Body of pancreas (tissue), 4 donors: Measurements from ENCODE around the gene IFNL3. TPM values are rescaled to one million over a fixed set of nuclear protein-coding genes. Genes with fewer than 3 reads are reported as not detected.
"Not testable (repeated sequence)": the region's sequence is repeated elsewhere in the genome, so short reads cannot be mapped to it uniquely, and the experiment has no call there.

Experiments used
- ATAC-seq: fragments of 150-250 bp; one replicate; pipeline ENCODE4 v1.9.1; 2016
- DNase-seq, 4 donors: peaks; one replicate each; pipeline ENCODE4 v3.0.0-alpha.2; 2019
- H3K27ac ChIP-seq, 4 donors: fragments of 200-600 bp; sonication (generic); 1 replicate in 3 of 4; 2 replicates in 1 of 4; pipeline versions ENCODE4 v1.5.1 to v1.6.1; 2016 to 2019; ENCODE audit warnings: mild to moderate bottlenecking in 1 of 4, mixed read lengths in 1 of 4, moderate library complexity in 1 of 4
- H3K27me3 ChIP-seq, 2 donors: fragments of 200-600 bp; sonication (generic); one replicate each; pipeline ENCODE4 v1.6.0; 2016; ENCODE audit warnings: mild to moderate bottlenecking in 1 of 2
- H3K36me3 ChIP-seq, 2 donors: fragments of 200-600 bp; sonication (generic); replicated peaks in 1 of 2; 2 replicates each; pipeline ENCODE4 v1.5.1; 2016; ENCODE audit warnings: low read depth in 2 of 2; ENCODE audit not compliant: insufficient read depth in 1 of 2
- H3K4me1 ChIP-seq: fragments of 200-600 bp; sonication (generic); one replicate; pipeline ENCODE4 v1.6.0; 2016
- H3K4me3 ChIP-seq, 2 donors: fragments of 200-600 bp; sonication (generic); 1 replicate in 1 of 2; 2 replicates in 1 of 2; pipeline ENCODE4 v1.5.1; 2016 to 2019
- H3K9me3 ChIP-seq, 3 donors: fragments of 200-600 bp; sonication (generic); 1 replicate in 2 of 3; 2 replicates in 1 of 3; pipeline ENCODE4 v1.5.1; 2016
- CTCF ChIP-seq, 7 experiments: fragments of 450-650 bp in 4 of 7; fragments of 200-600 bp in 3 of 7; sonication (generic) in 3 of 7; IDR thresholded peaks; one replicate each; pipeline ENCODE4 v1.5.1; 2016 to 2019; ENCODE audit warnings: antibody characterized with exemption in 7 of 7
- POLR2A ChIP-seq, 3 donors: fragments of 450-650 bp; IDR thresholded peaks; one replicate each; pipeline ENCODE4 v1.6.1; 2016; ENCODE audit warnings: antibody characterized with exemption in 3 of 3, mild to moderate bottlenecking in 2 of 3
- WGBS, 2 donors: methylation state at CpG; one replicate each; pipeline ENCODE4 v1.1.5; 2017; 5-methylcytosine and 5-hydroxymethylcytosine counted together
- intact Hi-C: fragments of 100-400 bp; cut with DNase I; formaldehyde crosslinking; loops from one replicate; pipeline ENCODE4 v1.15.1; 2023
- total RNA-seq, 2 donors: library from RNA; depleted of rRNA; stranded (reverse); fragments of >200 nt; gene quantifications; one replicate each; pipeline ENCODE4 v1.1.0, GENCODE V29; 2016

IFNL3 gene
- not detected for total RNA-seq

GRCh38 chr19:39244410-39245100 lies at the start of gene IFNL3:
Gene IFNL3, minus strand, starts transcription at chr19:39245006. Its CDS starts 39 bp downstream, at chr19:39244967.
- not testable (repeated sequence) for ATAC-seq

GRCh38 chr19:39293394-39293793 lies 48.6 kb upstream of the IFNL3 start:
- Histone ChIP-seq H3K4me1 (no peaks in the 10 kb centered on the region), H3K4me3 (no peak overlapping the region), H3K36me3 (no peaks in the 10 kb centered on the region), H3K9me3 (no peaks in the 10 kb centered on the region), H3K27me3 (no peaks in the 10 kb centered on the region), H3K27ac (no peak overlapping the region)
- ATAC-seq, result no peak
- DNase-seq, result no peak
- intact Hi-C loops, result no loop called here
- WGBS, 2 donors, result 71 to 74% methylated on average over 4 of the region's 4 CpGs
- TF ChIP-seq CTCF (IDR thresholded peaks at IDR 0.05) (no peak), POLR2A (IDR thresholded peaks at IDR 0.05) (no peak)

More at GRCh38 chr19:39244410-39245100, at the start of gene IFNL3:
- peaks cover 13% of the 10 kb centered on the region for H3K4me1 ChIP-seq
- H3K9me3 ChIP-seq, intact Hi-C loops, DNase-seq, H3K36me3 ChIP-seq, H3K27ac ChIP-seq, H3K4me3 ChIP-seq, H3K27me3 ChIP-seq: not testable (repeated sequence)
- WGBS, 2 donors, result 93 to 96% methylated on average over 4 to 6 of the region's 12 CpGs

GRCh38 chr19:39284032-39284431 lies 39.2 kb upstream of the IFNL3 start:
- WGBS, 2 donors, result 82 to 85% methylated on average over 1 of the region's 1 CpG
- intact Hi-C loops, result no loop called here
- Histone ChIP-seq H3K27me3 (no peaks in the 10 kb centered on the region), H3K4me1 (no peaks in the 10 kb centered on the region), H3K27ac (no peak overlapping the region), H3K36me3 (no peaks in the 10 kb centered on the region), H3K4me3 (no peak overlapping the region), H3K9me3 (no peaks in the 10 kb centered on the region)
- ATAC-seq (no peak), DNase-seq (no peak)
- TF ChIP-seq CTCF (IDR thresholded peaks at IDR 0.05) (no peak), POLR2A (IDR thresholded peaks at IDR 0.05) (no peak)

GRCh38 chr19:39282021-39282420 lies 37.2 kb upstream of the IFNL3 start:
- TF ChIP-seq POLR2A (IDR thresholded peaks at IDR 0.05) (no peak), CTCF (IDR thresholded peaks at IDR 0.05) (no peak)
- WGBS, 2 donors, result 57 to 63% methylated on average over 1 of the region's 1 CpG
- H3K4me1 ChIP-seq, result no peaks in the 10 kb centered on the region
- no peaks in the 10 kb centered on the region for H3K36me3 ChIP-seq
- DNase-seq (no peak), ATAC-seq (no peak)
- intact Hi-C loops, result no loop called here
- no peaks in the 10 kb centered on the region for H3K27me3 ChIP-seq
- H3K4me3 ChIP-seq, result no peak overlapping the region
- H3K9me3 ChIP-seq, result no peaks in the 10 kb centered on the region
- no peak overlapping the region for H3K27ac ChIP-seq

GRCh38 chr19:39277598-39277997 lies 32.8 kb upstream of the IFNL3 start:
- intact Hi-C loops, result no loop called here
- TF ChIP-seq CTCF (IDR thresholded peaks at IDR 0.05) (no peak), POLR2A (IDR thresholded peaks at IDR 0.05) (no peak)
- 80 to 83% methylated on average over 7 of the region's 7 CpGs for WGBS, 2 donors
- ATAC-seq, result no peak
- DNase-seq, result no peak
- Histone ChIP-seq H3K27me3 (no peaks in the 10 kb centered on the region), H3K36me3 (no peaks in the 10 kb centered on the region), H3K9me3 (no peaks in the 10 kb centered on the region), H3K4me1 (no peaks in the 10 kb centered on the region), H3K27ac (no peak overlapping the region), H3K4me3 (no peak overlapping the region)
